K562 (cell line): ENCODE data around the gene TRIM38. TPM values are rescaled to one million over a fixed set of nuclear protein-coding genes. Genes with fewer than 3 reads are reported as not detected.

ENCODE experiments used
- ARID3B ChIP-seq: fragments of 250-450 bp; sonication (Bioruptor Pico); IDR thresholded peaks from 2 replicates; pipeline ENCODE4 v1.4.0; 2020; ENCODE audit warnings: borderline replicate concordance
- CBX1 ChIP-seq: sonication (generic); IDR thresholded peaks from 2 replicates; pipeline ENCODE4 v1.6.1; 2016; ENCODE audit warnings: antibody characterized with exemption, low read depth, mild to moderate bottlenecking
- E2F8 ChIP-seq: fragments of 450-650 bp; IDR thresholded peaks from 2 replicates; pipeline ENCODE4 v1.7.1; 2018; ENCODE audit warnings: mild to moderate bottlenecking, low read depth; ENCODE audit not compliant: partially characterized antibody
- EGR1 ChIP-seq: fragments of 450-650 bp; conservative IDR thresholded peaks from 2 replicates; pipeline ENCODE4 v1.6.1; 2017; ENCODE audit warnings: mild to moderate bottlenecking
- GATA2 ChIP-seq: sonication (generic); formaldehyde crosslinking; IDR thresholded peaks from 2 replicates; pipeline ENCODE4 v1.4.0; 2020; ENCODE audit warnings: mild to moderate bottlenecking, missing genetic modification reagents
- HDAC3 ChIP-seq: fragments of 450-650 bp; IDR thresholded peaks from 2 replicates; pipeline ENCODE4 v1.6.1; 2018; ENCODE audit warnings: borderline replicate concordance, mild to moderate bottlenecking, moderate library complexity; ENCODE audit not compliant: partially characterized antibody
- HSF4 ChIP-seq: fragments of 250-450 bp; sonication (Bioruptor Pico); IDR thresholded peaks from 2 replicates; pipeline ENCODE4 v2.1.2; 2022; ENCODE audit warnings: mild to moderate bottlenecking, moderate library complexity, borderline replicate concordance
- MIER1 ChIP-seq: fragments of 450-650 bp; IDR thresholded peaks from 2 replicates; pipeline ENCODE4 v1.6.1; 2016; ENCODE audit warnings: antibody characterized with exemption, mild to moderate bottlenecking, low read depth
- NCOA1 ChIP-seq: fragments of 450-650 bp; IDR thresholded peaks from 2 replicates; pipeline ENCODE4 v1.6.1; 2016; ENCODE audit warnings: low read depth
- NFXL1 ChIP-seq: fragments of 450-650 bp; formaldehyde crosslinking; IDR thresholded peaks from 2 replicates; pipeline ENCODE4 v1.4.0; 2021; ENCODE audit warnings: mild to moderate bottlenecking
- NR2C2 ChIP-seq, 2 experiments: fragments of 200-800 bp in 1 of 2; sonication (Bioruptor generic) in 1 of 2; sonication (generic) in 1 of 2; formaldehyde crosslinking in 1 of 2; IDR thresholded peaks; 2 replicates each; pipeline versions ENCODE4 v1.6.1 to v1.8.0; 2016 to 2022; ENCODE audit warnings: mild to moderate bottlenecking in 1 of 2, missing compliant biosample characterization in 1 of 2, missing genetic modification characterization in 1 of 2, missing genetic modification reagents in 1 of 2
- NR4A1 ChIP-seq, 2 experiments: fragments of 250-450 bp in 1 of 2; fragments of 450-650 bp in 1 of 2; sonication (Bioruptor Pico) in 1 of 2; IDR thresholded peaks; 2 replicates each; pipeline versions ENCODE4 v1.4.0 to v1.6.1; 2016 to 2020; ENCODE audit warnings: mild to moderate bottlenecking in 2 of 2, missing compliant biosample characterization in 1 of 2, missing genetic modification characterization in 1 of 2, moderate library complexity in 1 of 2
- SMAD1 ChIP-seq: fragments of 150-350 bp; IDR thresholded peaks from 2 replicates; pipeline ENCODE4 v1.6.1; 2014; ENCODE audit warnings: low read length, low read depth; ENCODE audit not compliant: partially characterized antibody
- ZBED1 ChIP-seq: IDR thresholded peaks from 2 replicates; pipeline ENCODE4 v1.6.1; 2014
- ZBTB5 ChIP-seq: fragments of 450-650 bp; IDR thresholded peaks from 2 replicates; pipeline ENCODE4 v1.6.1; 2017; ENCODE audit warnings: antibody characterized with exemption
- ZNF165 ChIP-seq: fragments of 250-450 bp; sonication (Bioruptor Pico); IDR thresholded peaks from 2 replicates; pipeline ENCODE4 v1.4.0; 2020; ENCODE audit warnings: borderline replicate concordance
- ZNF175 ChIP-seq: fragments of 200-800 bp; sonication (Bioruptor generic); IDR thresholded peaks from 2 replicates; pipeline ENCODE4 v1.6.1; 2016; ENCODE audit warnings: low read depth, mild to moderate bottlenecking, missing genetic modification characterization, missing compliant biosample characterization
- ZNF197 ChIP-seq: fragments of 200-800 bp; sonication (Bioruptor generic); IDR thresholded peaks from 2 replicates; pipeline ENCODE4 v1.6.1; 2016; ENCODE audit warnings: low read depth, missing genetic modification characterization, missing compliant biosample characterization
- polyA plus RNA-seq, 8 experiments: library from polyadenylated mRNA; depleted of rRNA in 4 of 8; stranded (reverse) in 5 of 8; unstranded in 3 of 8; fragments of >200 nt; fragmentation: Nextera tagmentation in 2 of 8; fragmentation: Illumina TruSeq in 1 of 8; extraction: Ambion mirVana in 2 of 8; extraction: Trizol in 1 of 8; gene quantifications; 2 replicates each; pipeline versions ENCODE4 v1.2.1 to v1.2.3, GENCODE V29; 2011 to 2014; ENCODE audit warnings: inconsistent platforms in 1 of 8, missing spikeins in 1 of 8
- total RNA-seq, 7 experiments: library from RNA; depleted of rRNA in 6 of 7; stranded (reverse); fragments of >200 nt in 6 of 7; fragmentation: Illumina TruSeq in 2 of 7; extraction: Trizol in 2 of 7; gene quantifications; 2 replicates each; pipeline versions ENCODE4 v1.2.1 to v1.2.3, GENCODE V29; 2011 to 2021; ENCODE audit warnings: low replicate concordance in 1 of 7

TRIM38 gene
- total and polyA plus RNA-seq, 9 of the 15 experiments (the other 6 are each of a cell fraction or from before 2014, with no cell fraction given): 1.7 to 6.7 (median 6.3) TPM

- peak; percentile 73 for TF ChIP-seq ZBTB5
- TF ChIP-seq EGR1: peak; percentile 75
- peak; percentile 82 for TF ChIP-seq SMAD1
- TF ChIP-seq MIER1: no peak
- peak; percentile 34 for TF ChIP-seq HDAC3
- TF ChIP-seq NR2C2 (CRISPR knock-in tag; IDR thresholded peaks at IDR 0.05): no peak
- TF ChIP-seq NR2C2 (tag; IDR thresholded peaks at IDR 0.05): 0 out of 2 replicates have a peak, but pooled peaks have one; percentile 23
- TF ChIP-seq NFXL1 (CRISPR knock-in tag): peak; percentile 80; the same call in 1 of the 2 replicates
- peak; percentile 65; the same call in 1 of the 2 replicates for TF ChIP-seq CBX1
- no peak for TF ChIP-seq ZNF165
- TF ChIP-seq HSF4: no peak; the same call in 1 of the 2 replicates
- TF ChIP-seq NR4A1 (CRISPR knock-in tag; IDR thresholded peaks at IDR 0.05): 0 out of 2 replicates have a peak, but pooled peaks have one; percentile 47
- TF ChIP-seq NR4A1 (tag; IDR thresholded peaks at IDR 0.05): no peak; the same call in 1 of the 2 replicates
- TF ChIP-seq ARID3B: no peak
- TF ChIP-seq ZNF175: 0 out of 2 replicates have a peak, but pooled peaks have one; percentile 12
- TF ChIP-seq NCOA1: peak; percentile 56; the same call in 1 of the 2 replicates
- TF ChIP-seq ZNF197: peak; percentile 58; the same call in 1 of the 2 replicates
- no peak for TF ChIP-seq ZBED1
- peak; percentile 88 for TF ChIP-seq E2F8
- TF ChIP-seq GATA2: peak; percentile 56; the same call in 1 of the 2 replicates
Observed at GRCh38 chr6:26021350-26022131, 58.9 kb downstream of the TRIM38 start (continued).
